CD4-positive, alpha-beta memory T cell (primary cell): ENCODE measurements around the gene CTNNA1. TPM values are rescaled to one million over a fixed set of nuclear protein-coding genes. Genes with fewer than 3 reads are reported as not detected.

Experiments used
- CTCF ChIA-PET: fragments of 350-600 bp; sonication (Branson Sonifier 250); formaldehyde crosslinking; loops from one replicate; lab custom pipeline; 2021; ENCODE audit warnings: inconsistent platforms; ENCODE audit not compliant: partially characterized antibody; lab: Charles Lee
- POLR2A ChIA-PET: fragments of 350-600 bp; sonication (Branson Sonifier 250); formaldehyde crosslinking; loops from one replicate; lab custom pipeline; 2021; ENCODE audit not compliant: partially characterized antibody; lab: Charles Lee
- DNase-seq, 5 donors: peaks; one replicate each; pipeline versions ENCODE4 v3.0.0 to v3.0.0-alpha.2; 2020 to 2022; ENCODE audit warnings: mixed read lengths in 1 of 5
- H3K27ac ChIP-seq: one replicate; pipeline ENCODE4 v1.7.0; 2013; ENCODE audit warnings: low read depth, low read length
- H3K27me3 ChIP-seq: 2 replicates; pipeline ENCODE4 v1.7.0; 2013; ENCODE audit warnings: mild to moderate bottlenecking, low read length, moderate library complexity; ENCODE audit not compliant: insufficient read depth
- H3K36me3 ChIP-seq: 2 replicates; pipeline ENCODE4 v1.7.0; 2013; ENCODE audit warnings: mild to moderate bottlenecking, low read length, moderate library complexity; ENCODE audit not compliant: insufficient read depth
- H3K4me1 ChIP-seq: 2 replicates; pipeline ENCODE4 v1.7.0; 2013; ENCODE audit warnings: mild to moderate bottlenecking, low read length, moderate library complexity; ENCODE audit not compliant: insufficient read depth
- H3K4me3 ChIP-seq, 2 donors: one replicate each; pipeline ENCODE4 v1.7.0; 2013; ENCODE audit warnings: low read length in 2 of 2, mild to moderate bottlenecking in 1 of 2
- H3K9me3 ChIP-seq, 2 donors: one replicate each; pipeline ENCODE4 v1.7.0; 2013; ENCODE audit warnings: low read length in 2 of 2, control low read depth in 1 of 2; ENCODE audit not compliant: control insufficient read depth in 1 of 2
- H3K27ac Mint-ChIP-seq, 7 donors: one replicate each; pipeline ENCODE4 v1.8.0; 2020 to 2021; ENCODE audit warnings: mixed read lengths in 7 of 7, mild to moderate bottlenecking in 6 of 7, inconsistent platforms in 3 of 7, moderate library complexity in 3 of 7
- H3K27me3 Mint-ChIP-seq, 2 donors: one replicate each; pipeline ENCODE4 v1.8.0; 2020 to 2021; ENCODE audit warnings: mixed read lengths in 2 of 2
- H3K36me3 Mint-ChIP-seq, 2 donors: one replicate each; pipeline ENCODE4 v1.8.0; 2020 to 2021; ENCODE audit warnings: mixed read lengths in 2 of 2, inconsistent platforms in 1 of 2, mild to moderate bottlenecking in 1 of 2
- H3K4me1 Mint-ChIP-seq, 4 donors: one replicate each; pipeline ENCODE4 v1.8.0; 2020 to 2021; ENCODE audit warnings: mixed read lengths in 4 of 4, mild to moderate bottlenecking in 1 of 4
- H3K4me3 Mint-ChIP-seq, 8 donors: one replicate each; pipeline ENCODE4 v1.8.0; 2020 to 2021; ENCODE audit warnings: mixed read lengths in 8 of 8, mild to moderate bottlenecking in 7 of 8, moderate library complexity in 6 of 8, inconsistent platforms in 3 of 8
- H3K9me3 Mint-ChIP-seq, 8 donors: one replicate each; pipeline ENCODE4 v1.8.0; 2020 to 2021; ENCODE audit warnings: mixed read lengths in 8 of 8, mild to moderate bottlenecking in 5 of 8, inconsistent platforms in 3 of 8, moderate library complexity in 1 of 8
- intact Hi-C: fragments of 100-400 bp; cut with micrococcal nuclease; formaldehyde crosslinking; loops from one replicate; pipeline ENCODE4 v1.15.1; 2023
- polyA plus RNA-seq, 2 donors: library from polyadenylated mRNA; unstranded; fragments of 300-500 nt; fragmentation: Illumina TruSeq; gene quantifications; one replicate each; pipeline ENCODE4 v1.2.3, GENCODE V29; 2021
- total RNA-seq, 2 experiments: library from RNA; stranded (reverse); gene quantifications; one replicate each; pipeline ENCODE4 v1.2.3, GENCODE V29; 2021

CTNNA1 gene
- total and polyA plus RNA-seq, 4 experiments from 2014 or later, result 10.1 to 26.1 (median 17.4) TPM

DNA sequence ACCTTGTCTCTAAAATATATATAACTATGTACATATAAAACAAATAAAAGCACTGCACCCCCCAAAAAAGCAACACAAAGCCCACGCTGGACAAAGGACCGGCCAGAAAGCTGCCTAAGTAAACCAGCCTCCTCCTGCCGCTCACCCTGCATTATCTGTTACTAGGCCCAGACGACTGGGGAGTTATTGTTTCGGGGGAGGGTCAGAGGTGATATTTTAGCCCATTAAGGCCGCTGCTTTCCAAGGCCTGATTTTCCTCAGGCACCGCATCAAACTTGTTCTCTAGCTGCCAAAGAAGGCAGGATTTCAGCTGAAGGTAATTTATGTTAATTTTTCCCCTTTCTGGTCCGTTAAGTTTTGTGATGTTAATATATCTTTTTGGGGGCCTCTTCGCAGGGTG, 44.0 kb upstream of the CTNNA1 start:
- H3K27ac ChIP-seq, result no peak overlapping the region
- Mint-ChIP-seq H3K9me3 (peaks cover 0 to 2% (median 0%) of the 10 kb centered on the region in 8 donors), H3K4me3 (no peak overlapping the region), H3K27ac (no peak overlapping the region), H3K4me1 (peaks cover 0 to 3% (median 1%) of the 10 kb centered on the region in 4 donors), H3K27me3 (peaks cover 27 to 42% of the 10 kb centered on the region in 2 donors), H3K36me3 (no peaks in the 10 kb centered on the region)
- ChIA-PET POLR2A (interaction anchor here (0.6 kb wide), 1 partner anchor 32 kb away, joined by 3 read pairs; no protein-coding TSS in a partner anchor), CTCF (no interaction called here)
- H3K27me3 ChIP-seq, result no peaks in the 10 kb centered on the region
- no peaks in the 10 kb centered on the region for H3K36me3 ChIP-seq
- DNase-seq, result no peak
- no peak overlapping the region for H3K4me3 ChIP-seq
- no peaks in the 10 kb centered on the region for H3K4me1 ChIP-seq
- intact Hi-C loops, result no loop called here
- no peaks in the 10 kb centered on the region for H3K9me3 ChIP-seq

- Mint-ChIP-seq H3K36me3 (no peaks in the 10 kb centered on the region), H3K4me1 (peaks cover 0 to 3% (median 1%) of the 10 kb centered on the region in 4 donors), H3K27ac (no peak overlapping the region), H3K9me3 (peaks cover 0 to 2% (median 0%) of the 10 kb centered on the region in 8 donors), H3K27me3 (peaks cover 24 to 34% of the 10 kb centered on the region in 2 donors), H3K4me3 (no peak overlapping the region)
- Histone ChIP-seq H3K4me1 (no peaks in the 10 kb centered on the region), H3K27me3 (no peaks in the 10 kb centered on the region), H3K9me3 (no peaks in the 10 kb centered on the region), H3K36me3 (no peaks in the 10 kb centered on the region), H3K4me3 (no peak overlapping the region), H3K27ac (no peak overlapping the region)
- intact Hi-C loops, result no loop called here
- DNase-seq, result no peak
- ChIA-PET POLR2A (no interaction called here), CTCF (interaction anchor here (0.7 kb wide), 1 partner anchor 43 kb away, joined by 3 read pairs; no protein-coding TSS in a partner anchor)
These were observed 42.1 kb upstream of the CTNNA1 start for GRCh38 chr5:138711087-138711486.

DNA sequence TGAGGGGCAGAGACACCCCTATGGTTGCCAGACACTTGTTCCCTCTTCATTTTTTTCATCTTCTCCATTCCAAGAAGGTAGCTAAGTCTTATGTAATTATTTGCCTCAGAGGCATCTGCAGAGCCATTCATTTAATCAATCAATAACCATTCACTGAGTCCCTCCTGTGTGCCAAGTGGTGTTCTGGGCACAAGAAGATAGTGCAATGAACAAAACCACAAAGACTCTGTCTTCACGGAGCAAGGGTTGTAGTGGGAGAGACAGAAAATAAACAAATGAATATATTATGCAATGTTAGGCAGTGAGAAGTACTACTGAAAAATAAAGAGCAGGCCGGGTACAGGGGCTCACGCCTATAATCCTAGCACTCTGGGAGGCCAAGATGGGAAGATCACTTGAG, 41.4 kb upstream of the CTNNA1 start:
- Histone ChIP-seq H3K36me3 (no peaks in the 10 kb centered on the region), H3K27me3 (no peaks in the 10 kb centered on the region), H3K4me1 (no peaks in the 10 kb centered on the region), H3K4me3 (no peak overlapping the region), H3K27ac (no peak overlapping the region), H3K9me3 (no peaks in the 10 kb centered on the region)
- H3K27ac Mint-ChIP-seq, result no peak overlapping the region
- POLR2A ChIA-PET, result no interaction called here
- intact Hi-C loops, result no loop called here
- CTCF ChIA-PET, result no interaction called here
- no peak for DNase-seq
- peaks cover 0 to 2% (median 0%) of the 10 kb centered on the region in 8 donors for H3K9me3 Mint-ChIP-seq
- H3K4me1 Mint-ChIP-seq, result peaks cover 0 to 3% (median 1%) of the 10 kb centered on the region in 4 donors
- no peaks in the 10 kb centered on the region for H3K36me3 Mint-ChIP-seq
- H3K27me3 Mint-ChIP-seq, result peaks cover 21 to 31% of the 10 kb centered on the region in 2 donors
- H3K4me3 Mint-ChIP-seq, result no peak overlapping the region

DNA sequence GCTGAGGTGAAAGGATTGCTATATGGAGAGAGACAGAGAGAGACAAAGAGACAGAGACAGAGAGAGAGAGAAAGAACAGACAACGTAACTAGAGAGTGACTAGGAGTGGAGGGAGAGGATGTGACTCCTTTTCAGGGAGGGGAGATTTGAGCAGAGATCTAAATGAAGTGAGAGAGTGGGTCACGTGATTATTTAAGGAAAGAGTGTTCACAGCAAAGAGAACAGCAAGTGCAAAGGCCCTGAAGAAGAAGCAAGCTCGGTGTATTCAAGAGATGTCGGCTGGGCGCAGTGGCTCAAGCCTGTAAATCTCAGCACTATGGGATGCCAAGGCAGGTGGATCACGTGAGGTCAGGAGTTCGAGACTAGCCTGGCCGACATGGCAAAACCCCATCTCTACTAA, 40.9 kb upstream of the CTNNA1 start:
- peaks cover 21 to 35% of the 10 kb centered on the region in 2 donors for H3K27me3 Mint-ChIP-seq
- no peak overlapping the region for H3K4me3 Mint-ChIP-seq
- no peak overlapping the region for H3K27ac ChIP-seq
- H3K27ac Mint-ChIP-seq, result no peak overlapping the region
- no peaks in the 10 kb centered on the region for H3K9me3 ChIP-seq
- ChIA-PET POLR2A (no interaction called here), CTCF (no interaction called here)
- no peaks in the 10 kb centered on the region for H3K27me3 ChIP-seq
- H3K4me1 Mint-ChIP-seq, result peaks cover 0 to 3% (median 1%) of the 10 kb centered on the region in 4 donors
- intact Hi-C loops, result no loop called here
- no peak for DNase-seq
- H3K36me3 ChIP-seq, result no peaks in the 10 kb centered on the region
- H3K4me1 ChIP-seq, result no peaks in the 10 kb centered on the region
- H3K9me3 Mint-ChIP-seq, result peaks cover 0 to 2% (median 0%) of the 10 kb centered on the region in 8 donors
- no peak overlapping the region for H3K4me3 ChIP-seq
- H3K36me3 Mint-ChIP-seq, result no peaks in the 10 kb centered on the region

GRCh38 chr5:138712791-138713190, 40.4 kb upstream of the CTNNA1 start:
- POLR2A ChIA-PET, result no interaction called here
- H3K36me3 Mint-ChIP-seq, result no peaks in the 10 kb centered on the region
- H3K4me3 Mint-ChIP-seq, result no peak overlapping the region

GRCh38 chr5:138713247-138713646, 40.0 kb upstream of the CTNNA1 start:
- Mint-ChIP-seq H3K9me3 (peaks cover 0 to 2% (median 0%) of the 10 kb centered on the region in 8 donors), H3K4me1 (peaks cover 0 to 3% (median 1%) of the 10 kb centered on the region in 4 donors), H3K36me3 (no peaks in the 10 kb centered on the region), H3K27ac (no peak overlapping the region), H3K4me3 (no peak overlapping the region), H3K27me3 (peaks cover 17 to 30% of the 10 kb centered on the region in 2 donors)
- Histone ChIP-seq H3K27me3 (no peaks in the 10 kb centered on the region), H3K36me3 (no peaks in the 10 kb centered on the region), H3K4me3 (no peak overlapping the region), H3K4me1 (no peaks in the 10 kb centered on the region), H3K9me3 (no peaks in the 10 kb centered on the region), H3K27ac (no peak overlapping the region)
- ChIA-PET CTCF (no interaction called here), POLR2A (no interaction called here)
- DNase-seq, result no peak
- intact Hi-C loops, result no loop called here

More at GRCh38 chr5:138712791-138713190, 40.4 kb upstream of the CTNNA1 start:
- Histone ChIP-seq H3K4me3 (no peak overlapping the region), H3K36me3 (no peaks in the 10 kb centered on the region), H3K4me1 (no peaks in the 10 kb centered on the region), H3K9me3 (no peaks in the 10 kb centered on the region), H3K27ac (no peak overlapping the region), H3K27me3 (no peaks in the 10 kb centered on the region)
- CTCF ChIA-PET, result no interaction called here
- peaks cover 0 to 3% (median 1%) of the 10 kb centered on the region in 4 donors for H3K4me1 Mint-ChIP-seq
- intact Hi-C loops, result no loop called here
- H3K27me3 Mint-ChIP-seq, result peaks cover 20 to 33% of the 10 kb centered on the region in 2 donors
- peaks cover 0 to 2% (median 0%) of the 10 kb centered on the region in 8 donors for H3K9me3 Mint-ChIP-seq
- DNase-seq, result no peak
- H3K27ac Mint-ChIP-seq, result peak overlapping the region in 1 of 7 donors; percentile 16

- Histone ChIP-seq H3K27ac (no peak overlapping the region), H3K36me3 (no peaks in the 10 kb centered on the region), H3K4me3 (no peak overlapping the region), H3K9me3 (no peaks in the 10 kb centered on the region), H3K4me1 (no peaks in the 10 kb centered on the region), H3K27me3 (no peaks in the 10 kb centered on the region)
- intact Hi-C loops, result no loop called here
- Mint-ChIP-seq H3K27me3 (peaks cover 19 to 20% of the 10 kb centered on the region in 2 donors), H3K4me3 (no peak overlapping the region), H3K4me1 (peaks cover 0 to 3% (median 1%) of the 10 kb centered on the region in 4 donors), H3K9me3 (peaks cover 0 to 2% (median 0%) of the 10 kb centered on the region in 8 donors), H3K36me3 (no peaks in the 10 kb centered on the region), H3K27ac (no peak overlapping the region)
- DNase-seq, result no peak
- ChIA-PET CTCF (no interaction called here), POLR2A (no interaction called here)
These were observed 38.5 kb upstream of the CTNNA1 start for GRCh38 chr5:138714694-138715093.
